Stimulated activated naive CD8-positive, alpha-beta T cell treated with anti-CD3 and anti-CD28 coated beads, Interleukin-15, Interleukin-2, amounts not matched to agents 100 ng/mL and 50 ng/mL, for 24 hours (primary cell): Measurements from ENCODE around the gene SPRN.

Source experiments
- H3K27ac Mint-ChIP-seq: one replicate; pipeline ENCODE4 v1.8.0; 2021; ENCODE audit warnings: mild to moderate bottlenecking, mixed read lengths
- H3K27me3 Mint-ChIP-seq: one replicate; pipeline ENCODE4 v1.8.0; 2021; ENCODE audit warnings: mixed read lengths
- H3K36me3 Mint-ChIP-seq: one replicate; pipeline ENCODE4 v1.8.0; 2021; ENCODE audit warnings: low read depth, mixed read lengths
- H3K4me1 Mint-ChIP-seq: one replicate; pipeline ENCODE4 v1.8.0; 2021; ENCODE audit warnings: low read depth, mixed read lengths
- H3K4me3 Mint-ChIP-seq: one replicate; pipeline ENCODE4 v1.8.0; 2021; ENCODE audit warnings: mild to moderate bottlenecking, mixed read lengths
- H3K9me3 Mint-ChIP-seq: one replicate; pipeline ENCODE4 v1.8.0; 2021; ENCODE audit warnings: mixed read lengths

Gene SPRN

DNA sequence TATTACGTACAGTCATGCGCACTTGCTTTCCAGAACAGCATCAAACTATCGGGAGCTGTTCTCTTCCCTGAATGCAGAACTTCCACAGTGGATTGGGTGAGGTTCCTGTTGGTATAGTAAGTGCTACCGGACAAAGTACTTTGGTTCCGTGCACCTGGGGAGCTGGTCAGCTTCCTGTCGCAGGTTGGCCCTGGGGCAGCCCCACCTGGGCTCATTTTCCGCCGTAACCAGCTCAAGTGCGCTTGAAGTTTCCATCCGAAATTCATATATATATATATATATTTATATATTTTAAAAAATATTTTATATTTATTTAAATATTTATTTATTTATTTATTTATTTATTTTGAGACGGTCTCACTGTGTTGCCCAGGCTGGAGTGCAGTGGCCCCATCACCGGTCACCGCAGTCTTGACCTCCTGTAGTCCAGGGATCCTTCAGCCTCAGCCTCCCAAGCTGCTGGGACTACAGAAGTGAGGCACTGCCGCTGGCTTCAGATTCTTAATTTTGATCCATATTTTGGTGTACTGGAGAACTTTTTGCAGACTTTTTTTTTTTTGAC lies 35.9 kb upstream of the SPRN start:
- Mint-ChIP-seq H3K27me3 (no peaks in the 10 kb centered on the region), H3K36me3 (no peaks in the 10 kb centered on the region), H3K27ac (no peak overlapping the region), H3K4me1 (no peaks in the 10 kb centered on the region), H3K9me3 (no peaks in the 10 kb centered on the region), H3K4me3 (no peak overlapping the region)

DNA sequence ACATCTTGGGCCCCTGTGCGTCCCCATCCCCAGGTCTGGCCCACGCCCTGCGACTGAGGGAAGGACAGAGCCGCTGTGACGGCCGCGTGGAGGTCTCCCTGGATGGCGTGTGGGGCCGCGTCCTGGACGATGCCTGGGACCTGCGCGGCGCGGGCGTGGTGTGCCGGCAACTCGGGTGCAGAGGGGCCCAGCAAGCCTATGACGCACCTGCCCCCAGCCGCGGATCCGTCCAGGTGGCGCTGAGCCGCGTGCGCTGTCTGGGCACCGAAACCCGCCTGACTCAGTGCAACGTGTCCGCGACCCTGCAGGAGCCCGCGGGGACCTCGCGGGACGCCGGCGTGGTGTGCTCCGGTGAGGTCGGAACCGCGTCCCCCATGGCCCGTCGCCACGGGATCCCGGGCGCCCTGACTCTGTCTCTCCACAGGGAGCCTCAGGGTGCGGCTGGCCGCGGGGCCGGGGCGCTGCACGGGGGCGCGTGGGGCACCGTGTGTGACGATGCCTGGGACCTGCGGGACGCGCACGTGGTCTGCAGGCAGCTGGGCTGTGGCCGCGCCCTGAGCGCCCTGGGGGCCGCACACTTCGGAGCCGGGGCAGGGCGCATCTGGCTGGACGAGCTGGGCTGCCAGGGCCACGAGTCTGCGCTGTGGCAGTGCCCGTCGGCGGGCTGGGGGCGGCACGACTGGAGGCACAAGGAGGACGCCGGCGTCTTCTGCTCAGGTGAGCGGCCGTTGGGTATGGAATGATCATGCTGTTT lies 35.2 kb upstream of the SPRN start:
- Mint-ChIP-seq H3K27ac (no peak overlapping the region), H3K4me1 (no peaks in the 10 kb centered on the region), H3K9me3 (no peaks in the 10 kb centered on the region), H3K4me3 (no peak overlapping the region), H3K27me3 (no peaks in the 10 kb centered on the region), H3K36me3 (no peaks in the 10 kb centered on the region)

DNA sequence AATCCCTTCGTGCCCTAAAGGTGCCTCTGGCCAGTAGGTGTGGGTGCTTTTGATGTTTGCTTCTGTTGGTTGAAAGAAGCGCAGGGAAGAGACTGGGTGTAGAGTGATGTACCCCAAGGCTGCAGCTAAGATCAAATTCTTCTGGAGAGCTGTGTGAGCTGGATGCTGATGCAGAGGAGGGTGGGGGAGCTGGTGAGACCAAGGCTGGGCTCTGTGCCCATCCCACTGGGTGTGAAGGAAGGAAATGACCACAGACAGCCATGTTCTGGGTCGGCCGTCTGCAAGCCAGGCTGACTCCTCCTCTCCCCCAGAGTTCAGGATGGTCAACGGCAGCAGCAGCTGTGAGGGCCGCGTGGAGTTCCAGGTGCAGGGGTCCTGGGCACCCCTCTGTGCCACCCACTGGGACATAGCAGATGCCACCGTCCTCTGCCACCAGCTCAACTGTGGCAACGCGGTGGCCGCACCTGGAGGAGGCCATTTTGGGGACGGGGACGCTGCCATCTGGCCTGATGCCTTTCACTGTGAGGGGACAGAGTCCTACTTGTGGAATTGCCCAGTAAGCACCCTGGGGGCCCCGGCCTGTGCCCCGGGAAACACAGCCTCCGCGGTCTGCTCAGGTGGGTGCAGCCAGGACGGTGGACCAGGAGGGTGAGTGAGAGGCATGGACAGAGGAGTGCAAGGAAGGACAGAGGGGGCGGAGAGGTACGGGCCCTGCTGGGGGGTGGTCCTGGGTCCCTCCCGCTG lies 34.5 kb upstream of the SPRN start:
- H3K27me3 Mint-ChIP-seq, result no peaks in the 10 kb centered on the region
- H3K27ac Mint-ChIP-seq, result no peak overlapping the region
- H3K9me3 Mint-ChIP-seq, result no peaks in the 10 kb centered on the region
- no peak overlapping the region for H3K4me3 Mint-ChIP-seq
- H3K4me1 Mint-ChIP-seq, result no peaks in the 10 kb centered on the region
- H3K36me3 Mint-ChIP-seq, result no peaks in the 10 kb centered on the region

DNA sequence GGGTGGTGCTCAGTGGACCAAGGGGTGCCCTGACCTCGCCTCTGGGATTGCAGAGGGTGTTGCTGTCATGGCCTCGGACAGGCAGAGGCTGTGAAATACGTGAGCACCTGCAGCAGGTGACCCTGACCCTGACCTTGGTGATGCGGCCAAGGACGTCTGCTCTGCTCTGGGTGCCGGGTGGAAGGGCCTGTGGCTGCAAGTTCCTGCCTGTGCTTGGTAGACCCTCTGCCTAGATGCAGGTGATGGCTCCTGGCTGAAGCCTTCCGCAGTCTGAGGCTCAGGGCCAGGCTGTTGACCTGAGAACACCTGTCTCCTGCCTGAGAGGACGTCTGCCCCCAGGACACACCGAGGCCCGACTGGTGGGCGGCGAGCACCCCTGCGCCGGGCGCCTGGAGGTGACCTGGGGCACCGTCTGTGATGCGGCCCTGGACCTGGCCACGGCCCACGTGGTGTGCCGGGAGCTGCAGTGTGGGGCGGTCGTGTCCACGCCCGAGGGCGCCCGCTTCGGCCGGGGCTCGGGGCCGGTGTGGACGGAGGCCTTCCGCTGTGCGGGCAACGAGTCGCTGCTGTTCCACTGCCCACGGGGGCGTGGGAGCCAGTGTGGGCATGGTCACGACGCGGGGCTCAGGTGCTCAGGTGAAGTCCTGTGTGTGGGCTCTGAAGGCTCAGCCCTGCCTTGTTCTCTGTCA lies 33.7 kb upstream of the SPRN start:
- no peaks in the 10 kb centered on the region for H3K4me1 Mint-ChIP-seq
- H3K27me3 Mint-ChIP-seq, result no peaks in the 10 kb centered on the region
- no peaks in the 10 kb centered on the region for H3K36me3 Mint-ChIP-seq
- no peaks in the 10 kb centered on the region for H3K9me3 Mint-ChIP-seq
- H3K4me3 Mint-ChIP-seq, result no peak overlapping the region
- H3K27ac Mint-ChIP-seq, result no peak overlapping the region

DNA sequence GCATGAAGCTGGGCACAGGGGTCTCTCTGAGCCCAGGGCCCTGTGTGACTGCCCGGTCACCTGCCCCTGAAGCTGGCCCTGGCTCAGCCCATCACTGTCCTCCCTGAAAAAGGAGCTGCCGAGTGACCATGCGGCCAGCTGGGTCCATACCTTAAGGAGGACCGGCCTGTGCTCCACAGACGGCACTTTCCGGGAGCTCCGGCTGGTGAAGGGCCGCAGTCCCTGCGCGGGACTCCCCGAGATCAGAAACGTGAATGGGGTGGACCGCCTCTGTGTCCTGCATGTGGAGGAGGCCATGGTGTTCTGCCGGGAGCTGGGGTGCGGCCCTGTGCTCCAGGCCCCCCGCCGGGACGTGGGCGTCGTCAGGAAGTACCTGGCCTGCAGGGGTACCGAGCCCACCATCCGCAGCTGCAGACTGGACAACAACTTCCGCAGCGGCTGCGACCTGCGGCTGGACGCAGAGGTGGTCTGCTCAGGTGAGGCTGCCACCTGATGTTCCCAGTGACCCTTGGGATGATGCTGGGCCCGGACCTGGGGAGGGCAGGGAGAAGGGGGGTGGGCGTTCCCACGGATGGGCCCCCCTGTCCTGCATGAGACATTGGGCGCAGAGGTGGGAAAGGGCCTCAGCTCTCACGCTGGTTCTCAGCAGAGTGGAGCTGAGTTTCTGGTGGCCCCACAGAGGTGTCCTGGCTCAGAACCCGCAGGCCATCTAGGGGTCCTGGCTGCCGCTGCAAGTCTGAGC lies 32.8 kb upstream of the SPRN start:
- H3K4me3 Mint-ChIP-seq, result no peak overlapping the region

DNA sequence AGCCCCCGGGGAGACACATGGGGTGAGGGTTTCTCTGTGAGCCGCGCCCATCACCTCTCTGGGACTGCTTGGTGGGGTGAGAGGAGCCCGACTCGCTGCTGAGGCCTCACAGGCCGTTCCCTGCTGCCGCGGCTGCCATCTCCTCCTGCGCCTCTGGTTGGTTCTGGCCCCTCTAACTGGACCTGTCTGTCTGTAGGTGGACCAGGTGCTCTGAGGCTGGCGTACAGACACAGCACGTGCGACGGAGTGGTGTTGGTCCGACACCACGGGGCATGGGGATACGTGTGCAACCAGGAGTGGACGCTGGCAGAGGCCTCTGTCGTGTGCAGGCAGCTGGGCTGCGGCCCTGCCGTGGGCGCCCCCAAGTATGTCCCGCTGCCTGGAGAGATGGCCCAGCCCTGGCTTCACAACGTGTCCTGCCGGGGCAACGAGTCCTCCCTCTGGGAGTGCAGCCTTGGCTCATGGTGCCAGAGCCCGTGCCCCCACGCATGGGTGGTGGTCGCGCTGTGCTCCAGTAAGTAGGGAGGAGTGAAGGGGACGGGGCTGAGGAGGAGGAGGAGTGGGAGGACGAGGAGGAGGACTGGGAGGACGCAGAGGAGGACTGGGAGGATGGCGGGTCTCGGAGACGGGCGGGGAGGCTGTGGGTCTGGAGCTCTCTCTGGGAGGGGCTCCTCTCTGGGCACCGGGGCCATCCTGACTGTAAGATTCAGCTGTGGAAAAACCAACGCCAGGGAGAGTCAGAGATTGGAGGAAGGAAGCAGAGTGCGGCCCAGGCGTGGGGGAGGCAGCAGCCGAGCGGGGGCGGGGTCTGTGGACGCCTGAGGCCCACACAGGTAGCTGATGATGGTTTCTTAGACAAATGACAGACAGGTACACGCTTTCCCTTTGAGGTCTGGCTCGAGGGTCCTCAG lies 31.9 kb upstream of the SPRN start:
- Mint-ChIP-seq H3K27ac (no peak overlapping the region), H3K36me3 (no peaks in the 10 kb centered on the region), H3K4me3 (no peak overlapping the region), H3K27me3 (no peaks in the 10 kb centered on the region), H3K4me1 (no peaks in the 10 kb centered on the region), H3K9me3 (no peaks in the 10 kb centered on the region)

More for the DNA sequence above, 32.8 kb upstream of the SPRN start:
- Mint-ChIP-seq H3K36me3 (no peaks in the 10 kb centered on the region), H3K4me1 (no peaks in the 10 kb centered on the region), H3K27me3 (no peaks in the 10 kb centered on the region), H3K9me3 (no peaks in the 10 kb centered on the region), H3K27ac (no peak overlapping the region)

DNA sequence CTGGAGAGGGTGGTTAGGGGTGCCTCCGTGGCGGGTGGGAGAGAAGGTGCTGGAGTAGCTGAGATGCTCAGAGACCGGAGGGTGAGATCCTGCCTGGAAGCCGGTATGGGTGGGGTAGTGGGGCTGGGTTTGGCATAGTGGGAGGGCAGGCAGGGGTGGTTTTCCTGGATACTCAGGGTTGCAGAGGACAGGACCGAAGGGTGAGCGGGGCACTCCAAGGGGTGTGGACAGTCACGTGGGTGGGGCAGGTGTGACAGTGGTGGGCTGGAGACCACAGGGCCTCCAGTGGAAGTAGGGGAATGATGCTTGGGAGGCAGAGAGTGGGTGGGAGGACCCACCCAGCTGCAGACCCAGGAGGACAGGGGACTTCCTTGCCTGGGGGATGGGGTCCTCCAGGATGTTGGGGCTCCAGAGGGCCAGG lies 31.2 kb upstream of the SPRN start:
- no peaks in the 10 kb centered on the region for H3K4me1 Mint-ChIP-seq
- H3K9me3 Mint-ChIP-seq, result no peaks in the 10 kb centered on the region
- H3K4me3 Mint-ChIP-seq, result no peak overlapping the region
- no peaks in the 10 kb centered on the region for H3K36me3 Mint-ChIP-seq
- H3K27me3 Mint-ChIP-seq, result no peaks in the 10 kb centered on the region
- no peak overlapping the region for H3K27ac Mint-ChIP-seq

DNA sequence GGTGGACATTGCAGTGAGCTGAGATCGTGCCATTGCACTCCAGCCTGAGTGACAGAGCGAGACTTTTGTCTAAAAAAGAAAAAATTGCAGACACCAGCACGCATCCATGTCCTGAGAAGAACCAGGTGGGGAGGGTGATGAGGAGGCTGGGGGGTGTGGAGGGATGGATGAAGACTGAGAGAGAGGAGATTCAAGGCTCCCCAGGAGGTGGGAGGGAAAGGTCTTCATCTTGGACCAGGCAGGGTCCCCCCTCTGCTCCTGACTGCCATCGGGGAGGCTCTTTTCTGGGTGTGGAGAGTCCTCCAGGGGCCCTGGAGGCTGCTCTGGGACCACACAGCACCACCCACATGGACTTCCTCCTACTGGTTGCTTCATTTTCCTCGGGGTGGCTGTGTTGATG lies 30.8 kb upstream of the SPRN start:
- H3K27me3 Mint-ChIP-seq, result no peaks in the 10 kb centered on the region

DNA sequence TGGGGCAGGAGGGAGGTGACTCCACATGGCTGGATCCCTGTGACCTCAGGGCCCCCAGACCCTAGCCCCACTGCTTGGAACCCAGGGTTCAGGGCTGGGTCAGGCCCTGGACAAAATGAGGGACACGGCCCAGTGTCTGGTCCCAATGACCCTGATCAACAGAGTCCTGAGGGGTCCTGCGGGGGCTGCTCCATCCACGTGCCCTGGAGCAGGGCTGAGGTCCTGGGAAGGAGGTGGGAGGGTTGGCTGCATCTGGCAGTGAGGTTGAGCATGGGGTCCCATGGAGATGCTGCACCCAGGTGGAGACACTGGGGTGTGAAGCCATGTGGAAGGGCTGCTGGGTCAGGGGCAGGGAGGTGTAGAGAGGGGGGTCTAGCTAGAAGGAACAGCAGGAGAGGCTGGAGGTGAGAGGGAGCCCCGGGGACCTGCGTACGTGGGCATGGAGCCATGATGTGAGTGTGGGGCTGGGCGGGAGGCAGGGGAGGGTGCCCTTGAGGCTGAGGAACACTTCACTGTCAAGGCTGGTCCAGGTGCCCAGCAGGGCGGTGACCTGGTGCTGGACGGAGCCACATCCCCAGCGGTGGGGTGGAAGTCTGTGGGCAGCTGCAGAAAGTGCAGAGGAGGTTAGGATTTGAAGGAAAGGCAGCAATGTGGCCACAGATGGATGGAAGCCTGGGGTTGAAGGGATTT lies 29.9 kb upstream of the SPRN start:
- Mint-ChIP-seq H3K36me3 (no peaks in the 10 kb centered on the region), H3K27me3 (no peaks in the 10 kb centered on the region), H3K9me3 (peaks cover 3% of the 10 kb centered on the region), H3K4me3 (no peak overlapping the region), H3K4me1 (no peaks in the 10 kb centered on the region), H3K27ac (no peak overlapping the region)

More for the DNA sequence above, 30.8 kb upstream of the SPRN start:
- Mint-ChIP-seq H3K27ac (no peak overlapping the region), H3K36me3 (no peaks in the 10 kb centered on the region), H3K4me3 (no peak overlapping the region), H3K9me3 (no peaks in the 10 kb centered on the region), H3K4me1 (no peaks in the 10 kb centered on the region)

DNA sequence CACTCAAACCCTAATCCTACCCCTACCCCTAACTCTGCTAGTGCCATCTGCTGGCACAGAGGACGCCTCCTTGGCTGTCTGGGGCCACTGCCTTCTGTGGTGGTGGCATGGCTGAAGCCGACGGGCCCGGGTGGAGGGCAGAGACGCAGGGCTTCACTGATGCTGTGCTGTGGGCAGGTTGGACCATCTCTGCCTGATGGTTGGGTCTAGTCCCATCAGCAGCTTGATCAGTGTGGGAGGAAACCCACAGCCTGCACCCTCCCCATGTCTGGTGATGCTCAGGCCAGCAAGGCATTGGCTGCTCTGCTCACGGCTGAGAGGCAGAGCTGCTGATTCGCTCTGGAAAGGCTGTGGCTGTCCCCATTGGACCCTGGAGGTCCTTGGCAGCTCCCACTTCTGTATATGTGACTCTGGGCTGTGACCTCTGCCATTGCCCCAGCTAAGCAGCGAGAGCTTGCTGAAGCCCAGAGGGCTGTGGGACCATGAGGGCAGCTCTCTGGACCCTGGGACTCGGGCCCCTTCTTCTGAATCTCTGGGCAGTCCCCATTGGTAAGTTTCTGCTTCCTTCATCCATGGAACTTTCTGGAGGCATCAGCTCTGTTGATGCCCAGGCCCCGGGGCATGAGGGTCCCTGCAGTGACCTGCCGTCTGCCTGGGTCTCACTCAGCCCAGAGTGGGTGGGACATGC lies 29.2 kb upstream of the SPRN start, which contains the start of gene SCART1:
TSS of gene SCART1 (plus strand) at position 430 of the 688 bp plus-strand sequence. CDS start at position 483, 53 bp downstream.
- Mint-ChIP-seq H3K27me3 (peaks cover 1% of the 10 kb centered on the region), H3K27ac (no peak within 1 kb of the TSS), H3K4me3 (no peak within 1 kb of the TSS), H3K9me3 (peaks cover 10% of the 10 kb centered on the region), H3K4me1 (no peaks in the 10 kb centered on the region), H3K36me3 (peaks cover 1% of the 10 kb centered on the region)

DNA sequence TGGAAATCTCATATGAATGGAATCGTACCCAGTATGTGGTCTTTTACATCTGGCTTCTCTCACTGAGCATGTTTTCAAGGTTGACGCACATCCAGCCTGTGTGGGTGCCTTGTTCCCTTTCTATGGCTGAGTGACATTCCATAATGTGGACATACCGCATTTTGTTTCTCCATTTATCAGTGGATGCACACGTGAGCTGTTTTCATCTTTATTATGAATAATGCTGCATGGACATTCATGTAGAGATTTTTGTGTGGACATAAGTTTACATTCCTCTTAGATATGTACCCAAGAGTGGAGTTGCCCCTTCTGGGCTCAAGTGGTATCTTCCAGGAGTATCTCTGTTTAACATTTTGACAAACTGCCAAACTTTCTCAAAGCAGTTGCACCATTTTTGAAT lies 28.0 kb upstream of the SPRN start:
- Mint-ChIP-seq H3K27ac (no peak overlapping the region), H3K4me1 (no peaks in the 10 kb centered on the region), H3K27me3 (peaks cover 3% of the 10 kb centered on the region), H3K4me3 (no peak overlapping the region), H3K36me3 (peaks cover 5% of the 10 kb centered on the region), H3K9me3 (peaks cover 17% of the 10 kb centered on the region)

DNA sequence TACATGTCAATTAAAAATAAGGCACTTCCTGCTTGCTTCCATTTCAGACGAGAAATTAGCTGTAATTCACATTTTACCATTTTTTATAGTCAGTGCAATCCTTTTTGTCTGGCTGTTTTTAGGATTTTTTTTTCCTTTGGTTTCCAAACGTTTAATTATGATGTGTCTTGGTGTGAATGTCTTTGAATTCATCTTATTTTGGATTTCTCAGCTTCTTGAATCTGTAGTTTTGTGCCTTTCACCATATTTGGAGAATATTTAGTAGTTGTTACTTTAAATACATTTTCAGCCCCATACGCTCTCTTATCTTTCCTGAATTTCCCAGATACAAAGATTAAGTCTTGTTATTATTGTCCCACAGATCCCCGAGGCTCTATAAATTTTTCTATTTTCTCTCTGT lies 26.9 kb upstream of the SPRN start:
- H3K36me3 Mint-ChIP-seq, result peaks cover 10% of the 10 kb centered on the region
- no peak overlapping the region for H3K4me3 Mint-ChIP-seq
- H3K27me3 Mint-ChIP-seq, result peaks cover 8% of the 10 kb centered on the region
- no peaks in the 10 kb centered on the region for H3K4me1 Mint-ChIP-seq
- H3K27ac Mint-ChIP-seq, result no peak overlapping the region
- H3K9me3 Mint-ChIP-seq, result peaks cover 24% of the 10 kb centered on the region

DNA sequence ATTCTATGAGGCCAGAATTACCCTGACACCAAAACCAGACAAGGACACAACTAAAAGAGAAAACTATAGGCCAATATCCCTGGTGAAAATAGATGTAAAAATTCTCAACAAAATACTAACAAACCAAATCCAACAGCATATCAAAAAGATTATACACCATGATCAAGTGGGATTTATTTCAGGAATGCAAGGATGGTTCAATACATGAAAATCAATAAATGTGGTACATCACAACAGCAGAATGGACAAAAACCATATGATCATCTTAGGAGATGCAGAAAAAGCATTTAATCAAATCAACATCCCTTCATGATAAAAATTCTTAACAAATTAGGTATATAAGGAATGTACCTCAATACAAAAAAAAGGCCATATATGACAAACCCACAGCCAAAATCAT lies 23.7 kb upstream of the SPRN start:
- Mint-ChIP-seq H3K27ac (no peak overlapping the region), H3K4me3 (no peak overlapping the region), H3K36me3 (peaks cover 10% of the 10 kb centered on the region), H3K9me3 (peaks cover 24% of the 10 kb centered on the region), H3K27me3 (peaks cover 8% of the 10 kb centered on the region), H3K4me1 (peaks cover under 1% of the 10 kb centered on the region)
